Neural progenitor cell (in vitro differentiated cells): ENCODE results near the gene MITF.

Experiments used
- EZH2 ChIP-seq: fragments of 200-600 bp; sonication (generic); IDR thresholded peaks from 2 replicates; pipeline ENCODE4 v1.6.1; 2017; ENCODE audit warnings: antibody characterized with exemption, mild to moderate bottlenecking, moderate library complexity
- EZH2phosphoT487 ChIP-seq: fragments of 200-600 bp; sonication (generic); IDR thresholded peaks from 2 replicates; pipeline ENCODE4 v1.6.1; 2017; ENCODE audit warnings: antibody characterized with exemption
- TF ChIP-seq, protein P1 (sequence below): fragments of 200-600 bp; sonication (generic); IDR thresholded peaks from 2 replicates; pipeline ENCODE4 v1.5.1; 2017; ENCODE audit warnings: antibody characterized with exemption, mild to moderate bottlenecking

DNA sequence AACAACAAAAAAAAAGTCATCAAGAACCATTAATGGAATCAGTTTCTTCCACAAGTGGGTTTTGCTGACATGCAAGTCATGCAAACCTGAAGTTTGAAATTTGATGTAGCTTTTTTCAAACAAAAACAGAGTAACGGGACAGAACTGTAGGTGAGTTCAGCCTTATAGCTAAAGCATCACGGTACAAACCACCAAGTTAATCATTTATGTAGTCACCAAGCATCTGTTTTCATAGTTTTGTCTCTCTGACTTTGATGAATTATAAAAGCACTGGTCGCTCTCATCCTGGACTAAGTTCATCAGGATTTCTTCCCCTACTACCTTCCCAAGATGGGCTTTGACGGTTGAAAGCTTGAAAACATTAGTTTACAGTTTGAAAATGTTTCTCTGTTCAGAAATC, 143.3 kb downstream of the MITF start:
- TF ChIP-seq, protein P1, sequence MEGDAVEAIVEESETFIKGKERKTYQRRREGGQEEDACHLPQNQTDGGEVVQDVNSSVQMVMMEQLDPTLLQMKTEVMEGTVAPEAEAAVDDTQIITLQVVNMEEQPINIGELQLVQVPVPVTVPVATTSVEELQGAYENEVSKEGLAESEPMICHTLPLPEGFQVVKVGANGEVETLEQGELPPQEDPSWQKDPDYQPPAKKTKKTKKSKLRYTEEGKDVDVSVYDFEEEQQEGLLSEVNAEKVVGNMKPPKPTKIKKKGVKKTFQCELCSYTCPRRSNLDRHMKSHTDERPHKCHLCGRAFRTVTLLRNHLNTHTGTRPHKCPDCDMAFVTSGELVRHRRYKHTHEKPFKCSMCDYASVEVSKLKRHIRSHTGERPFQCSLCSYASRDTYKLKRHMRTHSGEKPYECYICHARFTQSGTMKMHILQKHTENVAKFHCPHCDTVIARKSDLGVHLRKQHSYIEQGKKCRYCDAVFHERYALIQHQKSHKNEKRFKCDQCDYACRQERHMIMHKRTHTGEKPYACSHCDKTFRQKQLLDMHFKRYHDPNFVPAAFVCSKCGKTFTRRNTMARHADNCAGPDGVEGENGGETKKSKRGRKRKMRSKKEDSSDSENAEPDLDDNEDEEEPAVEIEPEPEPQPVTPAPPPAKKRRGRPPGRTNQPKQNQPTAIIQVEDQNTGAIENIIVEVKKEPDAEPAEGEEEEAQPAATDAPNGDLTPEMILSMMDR = no peak
- no peak for TF ChIP-seq EZH2phosphoT487
- no peak for TF ChIP-seq EZH2
